Vagina (tissue), 2 donors: ENCODE data around the gene HTR5A. TPM values are rescaled to one million over a fixed set of nuclear protein-coding genes. Genes with fewer than 3 reads are reported as not detected.

ENCODE experiments used
- DNase-seq, 2 donors: peaks; one replicate each; pipeline ENCODE4 v3.0.0-alpha.2; 2017; ENCODE audit errors: extremely low spot score in 2 of 2
- H3K27ac ChIP-seq: fragments of 200-600 bp; sonication (generic); one replicate; pipeline ENCODE4 v1.5.1; 2019
- H3K27me3 ChIP-seq: fragments of 200-600 bp; sonication (generic); one replicate; pipeline ENCODE4 v1.5.1; 2019
- H3K36me3 ChIP-seq, 2 donors: fragments of 200-600 bp; sonication (generic); one replicate each; pipeline ENCODE4 v1.5.1; 2017 to 2019
- H3K4me1 ChIP-seq: fragments of 200-600 bp; sonication (generic); one replicate; pipeline ENCODE4 v1.5.1; 2019
- H3K4me3 ChIP-seq, 2 donors: fragments of 200-600 bp; sonication (generic); 1 replicate in 1 of 2; 2 replicates in 1 of 2; pipeline ENCODE4 v1.5.1; 2016 to 2019
- H3K9me3 ChIP-seq: fragments of 200-600 bp; sonication (generic); one replicate; pipeline ENCODE4 v1.5.1; 2019
- CTCF ChIP-seq, 3 experiments: fragments of 450-650 bp in 2 of 3; fragments of 200-600 bp in 1 of 3; sonication (generic) in 1 of 3; IDR thresholded peaks; one replicate each; pipeline ENCODE4 v1.5.1; 2017 to 2019; ENCODE audit warnings: antibody characterized with exemption in 3 of 3, mild to moderate bottlenecking in 2 of 3, moderate library complexity in 2 of 3
- POLR2A ChIP-seq, 2 donors: fragments of 450-650 bp; IDR thresholded peaks; one replicate each; pipeline ENCODE4 v1.6.1; 2017; ENCODE audit warnings: antibody characterized with exemption in 2 of 2, mild to moderate bottlenecking in 2 of 2, moderate library complexity in 2 of 2
- POLR2AphosphoS5 ChIP-seq, 2 donors: sonication (generic); formaldehyde crosslinking; IDR thresholded peaks; one replicate each; pipeline ENCODE4 v1.9.0; 2017; ENCODE audit warnings: antibody characterized with exemption in 2 of 2, mild to moderate bottlenecking in 2 of 2, low read depth in 1 of 2; ENCODE audit not compliant: insufficient read depth in 1 of 2
- intact Hi-C: fragments of 100-400 bp; cut with DNase I; formaldehyde crosslinking; loops from one replicate; pipeline ENCODE4 v1.15.1; 2023
- total RNA-seq: library from RNA; depleted of rRNA; stranded (reverse); fragments of >200 nt; gene quantifications from one replicate; pipeline ENCODE4 v1.2.3, GENCODE V29; 2016

Gene HTR5A
- total RNA-seq, 1 donor from 2014 or later: not detected

DNA sequence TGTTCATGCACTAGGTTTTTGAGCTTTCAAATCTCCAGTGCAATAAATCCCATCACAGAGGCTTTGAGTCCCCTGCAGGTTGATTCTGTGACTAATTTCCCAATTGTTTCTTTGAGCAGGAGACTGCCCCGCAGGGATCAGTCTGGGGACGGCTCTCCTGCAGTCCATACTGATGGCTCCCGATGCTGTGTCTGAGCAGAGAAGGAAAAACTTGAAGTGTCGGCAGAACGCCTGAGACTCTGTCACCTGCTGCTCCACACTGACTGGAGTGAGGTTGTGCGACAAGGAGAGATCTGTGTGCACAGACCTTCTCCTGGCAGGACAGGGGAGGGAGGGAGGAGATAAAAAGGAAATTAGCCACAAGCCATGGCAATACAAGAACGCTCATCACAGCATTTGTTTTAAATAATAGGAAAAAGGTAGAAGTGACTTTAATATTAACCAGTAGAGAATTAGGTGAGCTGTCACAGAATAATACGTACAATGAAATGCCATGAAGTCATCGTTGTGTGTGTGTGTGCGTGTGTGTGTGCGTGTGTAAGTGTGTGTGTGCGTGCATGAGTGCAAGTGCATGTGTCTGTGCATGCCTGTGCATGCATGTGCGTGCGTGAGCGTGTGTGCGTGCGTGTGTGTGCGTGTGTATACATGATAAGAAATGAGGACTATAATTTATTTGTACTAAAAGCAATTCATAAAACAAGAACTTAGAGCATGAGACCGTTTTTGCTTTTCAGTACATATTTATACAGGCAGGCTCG lies 38.2 kb downstream of the HTR5A start:
- Histone ChIP-seq H3K4me1 (no peaks in the 10 kb centered on the region), H3K27me3 (no peaks in the 10 kb centered on the region), H3K4me3 (no peak overlapping the region), H3K36me3 (no peaks in the 10 kb centered on the region), H3K27ac (no peak overlapping the region), H3K9me3 (no peaks in the 10 kb centered on the region)
- no peak for TF ChIP-seq CTCF (IDR thresholded peaks at IDR 0.05)
- no peak for TF ChIP-seq POLR2AphosphoS5 (IDR thresholded peaks at IDR 0.05; ENCODE audit: insufficient read depth in 1 of 2, low read depth in 1 of 2)
- no peak for TF ChIP-seq POLR2A (IDR thresholded peaks at IDR 0.05)
- intact Hi-C loops: no loop called here
- DNase-seq: no peak

DNA sequence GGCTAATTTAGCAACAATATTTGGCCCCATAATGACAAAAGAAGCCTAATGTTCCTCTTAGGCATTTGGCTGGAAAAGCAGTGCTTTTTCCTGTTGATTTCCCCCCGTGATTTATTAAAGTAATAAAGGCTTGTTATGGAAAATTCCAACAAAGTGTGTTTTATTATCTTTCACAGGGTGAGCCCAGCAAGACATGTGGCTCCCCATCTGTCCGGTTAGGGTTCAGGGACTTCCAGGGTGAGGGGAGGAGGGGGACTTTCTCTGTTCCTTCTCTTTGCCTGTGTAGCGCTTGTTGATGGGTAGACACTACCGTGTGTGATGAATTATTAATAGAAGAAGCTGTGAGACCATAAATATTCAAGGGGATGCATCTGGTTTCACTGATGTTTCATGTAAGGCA lies 39.0 kb downstream of the HTR5A start:
- TF ChIP-seq POLR2AphosphoS5 (IDR thresholded peaks at IDR 0.05; ENCODE audit: insufficient read depth in 1 of 2, low read depth in 1 of 2): no peak
- no peak for TF ChIP-seq POLR2A (IDR thresholded peaks at IDR 0.05)
- no peak for TF ChIP-seq CTCF (IDR thresholded peaks at IDR 0.05)
- Histone ChIP-seq H3K4me3 (no peak overlapping the region), H3K27ac (no peak overlapping the region), H3K27me3 (no peaks in the 10 kb centered on the region), H3K36me3 (no peaks in the 10 kb centered on the region), H3K9me3 (no peaks in the 10 kb centered on the region), H3K4me1 (no peaks in the 10 kb centered on the region)
- intact Hi-C loops: no loop called here
- DNase-seq: no peak

DNA sequence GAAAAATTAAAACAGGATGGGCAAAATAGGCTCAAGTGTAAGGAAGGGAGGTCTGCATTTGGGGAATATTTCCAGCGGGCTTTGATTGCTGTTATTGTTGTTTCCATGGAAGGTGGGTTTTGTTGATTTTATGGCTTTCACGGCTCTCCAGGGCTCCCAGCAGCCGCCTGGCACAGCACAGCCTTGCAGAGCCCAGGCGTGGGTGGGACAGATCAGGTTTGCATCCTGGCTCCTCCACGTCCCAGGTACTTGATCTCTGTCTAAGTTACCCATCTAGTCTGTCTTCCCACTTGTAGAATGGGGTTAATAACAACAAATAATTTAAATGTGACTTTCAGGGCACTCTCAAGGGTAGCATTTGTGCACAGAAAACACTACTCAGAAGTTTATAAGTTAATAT lies 45.2 kb downstream of the HTR5A start:
- Histone ChIP-seq H3K36me3 (no peaks in the 10 kb centered on the region), H3K9me3 (peaks cover 5% of the 10 kb centered on the region), H3K27ac (no peak overlapping the region), H3K4me3 (no peak overlapping the region), H3K4me1 (no peaks in the 10 kb centered on the region), H3K27me3 (no peaks in the 10 kb centered on the region)
- no peak for TF ChIP-seq CTCF (IDR thresholded peaks at IDR 0.05)
- no peak for TF ChIP-seq POLR2A (IDR thresholded peaks at IDR 0.05)
- TF ChIP-seq POLR2AphosphoS5 (IDR thresholded peaks at IDR 0.05; ENCODE audit: insufficient read depth in 1 of 2, low read depth in 1 of 2): no peak
- no peak for DNase-seq
- intact Hi-C loops: no loop called here

- no peak for TF ChIP-seq POLR2AphosphoS5 (IDR thresholded peaks at IDR 0.05; ENCODE audit: insufficient read depth in 1 of 2, low read depth in 1 of 2)
- TF ChIP-seq CTCF (IDR thresholded peaks at IDR 0.05): no peak
- no peak for TF ChIP-seq POLR2A (IDR thresholded peaks at IDR 0.05)
- H3K36me3 ChIP-seq: no peaks in the 10 kb centered on the region
- H3K4me1 ChIP-seq: no peaks in the 10 kb centered on the region
- peaks cover 7% of the 10 kb centered on the region for H3K9me3 ChIP-seq
- no peak overlapping the region for H3K4me3 ChIP-seq
- DNase-seq: no peak
- no peak overlapping the region for H3K27ac ChIP-seq
- intact Hi-C loops: no loop called here
- no peaks in the 10 kb centered on the region for H3K27me3 ChIP-seq
These were observed 49.8 kb downstream of the HTR5A start for GRCh38 chr7:155119801-155120382.

DNA sequence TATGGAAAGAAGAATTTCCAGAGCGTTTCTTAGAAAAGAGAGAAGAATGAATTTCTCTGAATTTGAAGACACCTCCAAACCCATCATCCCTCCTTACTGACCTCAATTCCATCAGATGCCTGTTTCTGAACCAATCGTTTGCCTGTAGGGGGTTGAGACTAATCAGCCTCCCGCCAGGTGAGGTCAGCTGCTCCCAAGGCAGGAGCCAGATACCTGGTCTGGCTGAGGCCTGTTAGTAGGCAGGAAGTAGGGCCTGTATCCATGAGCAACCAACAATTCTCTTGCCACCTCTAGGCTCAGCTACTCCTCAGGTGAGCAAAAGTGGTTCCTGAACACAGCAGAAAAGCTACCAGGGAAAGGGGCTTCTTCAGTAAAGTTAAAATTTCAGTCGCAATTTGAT lies 50.3 kb downstream of the HTR5A start:
- Histone ChIP-seq H3K27me3 (no peaks in the 10 kb centered on the region), H3K36me3 (no peaks in the 10 kb centered on the region), H3K4me1 (no peaks in the 10 kb centered on the region), H3K27ac (no peak overlapping the region), H3K9me3 (peaks cover 7% of the 10 kb centered on the region), H3K4me3 (no peak overlapping the region)
- no peak for DNase-seq
- TF ChIP-seq CTCF (IDR thresholded peaks at IDR 0.05) (no peak), POLR2AphosphoS5 (IDR thresholded peaks at IDR 0.05; ENCODE audit: insufficient read depth in 1 of 2, low read depth in 1 of 2) (no peak), POLR2A (IDR thresholded peaks at IDR 0.05) (no peak)
- intact Hi-C loops: no loop called here
